K562 (cell line): Measurements from ENCODE around the gene PSPC1. TPM values are rescaled to one million over a fixed set of nuclear protein-coding genes. Genes with fewer than 3 reads are reported as not detected.
"Not testable (repeated sequence)": the region's sequence is repeated elsewhere in the genome, so short reads cannot be mapped to it uniquely, and the experiment has no call there.

Source experiments
- ATAC-seq: fragments of 200-7000 bp; cut with Tn5 transposase; 3 replicates; pipeline ENCODE4 v1.9.1; 2020; ENCODE audit warnings: moderate library complexity
- Bru-seq: library from RNA; stranded (reverse); fragments of 400-500 nt; gene quantifications from one replicate; lab custom pipeline; 2021; lab: Mats Ljungman, UMichigan
- BruChase-seq, 2 experiments: library from RNA; stranded (reverse); fragments of 400-500 nt; gene quantifications; one replicate each; lab custom pipeline; 2021; lab: Mats Ljungman, UMichigan
- BruUV-seq: library from RNA; stranded (reverse); fragments of 400-500 nt; replicated peaks from 2 replicates; lab custom pipeline; 2021; lab: Mats Ljungman, UMichigan
- CTCF ChIA-PET: fragments of 300-600 bp; formaldehyde crosslinking; extraction: SDS; loops from one replicate; lab custom pipeline; 2021; ENCODE audit warnings: low intra/inter-chr PET ratio; lab: Yijun Ruan, JAX
- POLR2A ChIA-PET: fragments of 300-600, 350-650 bp; sonication (Branson Sonifier 250); formaldehyde crosslinking; extraction: SDS; loops from one replicate; lab custom pipeline; 2021; ENCODE audit warnings: antibody characterized with exemption, inconsistent platforms; lab: Yijun Ruan, JAX
- DNase-seq, 4 experiments: peaks; one replicate each; pipeline versions ENCODE4 v3.0.0 to v3.0.0-alpha.2; 2011 to 2018; ENCODE audit warnings: low spot score in 3 of 4, mixed read lengths in 3 of 4; ENCODE audit errors: extremely low read depth in 1 of 4
- FAIRE-seq: peaks from 2 replicates; lab custom pipeline; 2011; peaks lifted over from hg19 to GRCh38; lab: Jason Lieb, UNC
- H2AFZ ChIP-seq: 2 replicates; pipeline ENCODE4 v1.6.0; 2011; ENCODE audit warnings: low read depth, low read length, control low read depth, inconsistent platforms
- H3K27ac ChIP-seq: fragments of 200-600 bp; 3 replicates; pipeline ENCODE4 v1.8.0; 2011; ENCODE audit warnings: low read depth, mild to moderate bottlenecking, control low read depth, inconsistent platforms, low read length, moderate library complexity, mixed read lengths; ENCODE audit errors: extremely low read depth
- H3K27me3 ChIP-seq, 2 experiments: fragments of 300-600 bp in 1 of 2; 2 replicates in 1 of 2; 3 replicates in 1 of 2; pipeline versions ENCODE4 v1.6.0 to v1.8.0; 2011; ENCODE audit warnings: inconsistent platforms in 2 of 2, low read length in 2 of 2, mild to moderate bottlenecking in 1 of 2, mixed read lengths in 1 of 2, moderate library complexity in 1 of 2; ENCODE audit not compliant: control insufficient read depth in 2 of 2, insufficient read depth in 2 of 2
- H3K36me3 ChIP-seq: fragments of 300-600 bp; 3 replicates; pipeline ENCODE4 v1.8.0; 2011; ENCODE audit warnings: mild to moderate bottlenecking, low read length, inconsistent platforms; ENCODE audit not compliant: control insufficient read depth, insufficient read depth
- H3K4me1 ChIP-seq, 2 experiments: fragments of 200-600 bp in 1 of 2; replicated peaks in 1 of 2; 2 replicates in 1 of 2; 3 replicates in 1 of 2; pipeline versions ENCODE4 v1.5.1 to v1.8.0; 2011; ENCODE audit warnings: inconsistent platforms in 2 of 2, low read length in 2 of 2, mild to moderate bottlenecking in 1 of 2, mixed read lengths in 1 of 2, moderate library complexity in 1 of 2; ENCODE audit not compliant: control insufficient read depth in 2 of 2, insufficient read depth in 2 of 2
- H3K4me2 ChIP-seq: 2 replicates; pipeline ENCODE4 v1.6.1; 2011; ENCODE audit warnings: low read length, control low read depth, inconsistent platforms, mixed read lengths; ENCODE audit not compliant: insufficient read depth
- H3K4me3 ChIP-seq: fragments of 200-600 bp; sonication (generic), shearing (Covaris generic); 2 replicates; pipeline ENCODE4 v1.5.1; 2016; ENCODE audit warnings: control low read depth, inconsistent platforms
- H3K79me2 ChIP-seq: fragments of 200-600 bp; 3 replicates; pipeline ENCODE4 v1.8.0; 2011; ENCODE audit warnings: low read length, inconsistent platforms; ENCODE audit not compliant: control insufficient read depth, insufficient read depth
- H3K9ac ChIP-seq, 2 experiments: 2 replicates each; pipeline versions ENCODE4 v1.6.0 to v1.6.1; 2011; ENCODE audit warnings: low read depth in 2 of 2, low read length in 2 of 2, control low read depth in 1 of 2, inconsistent platforms in 1 of 2, mild to moderate bottlenecking in 1 of 2, mixed read lengths in 1 of 2; ENCODE audit not compliant: insufficient read depth in 1 of 2
- H3K9me1 ChIP-seq: one replicate; pipeline ENCODE4 v1.6.0; 2011; ENCODE audit warnings: inconsistent platforms, mild to moderate bottlenecking, low read length, moderate library complexity; ENCODE audit not compliant: control insufficient read depth, insufficient read depth
- H3K9me3 ChIP-seq: replicated peaks from 2 replicates; pipeline ENCODE4 v1.5.1; 2011; ENCODE audit warnings: low read depth, low read length, inconsistent platforms; ENCODE audit not compliant: control insufficient read depth, insufficient read depth
- H4K20me1 ChIP-seq: replicated peaks from 2 replicates; pipeline ENCODE4 v1.6.1; 2011; ENCODE audit warnings: low read length, inconsistent platforms, mixed read lengths; ENCODE audit not compliant: control insufficient read depth, insufficient read depth
- ARID1B ChIP-seq: fragments of 450-650 bp; IDR thresholded peaks from 2 replicates; pipeline ENCODE4 v1.6.1; 2016; ENCODE audit warnings: antibody characterized with exemption, mild to moderate bottlenecking, inconsistent platforms
- GATA2 ChIP-seq: sonication (generic); formaldehyde crosslinking; IDR thresholded peaks from 2 replicates; pipeline ENCODE4 v1.4.0; 2020; ENCODE audit warnings: mild to moderate bottlenecking, missing genetic modification reagents
- MYBL2 ChIP-seq, 2 experiments: fragments of 450-650 bp in 1 of 2; sonication (generic) in 1 of 2; formaldehyde crosslinking in 1 of 2; IDR thresholded peaks; 2 replicates each; pipeline versions ENCODE4 v1.6.1 to v1.8.1; 2017 to 2022; ENCODE audit warnings: borderline replicate concordance in 1 of 2, inconsistent platforms in 1 of 2, low read depth in 1 of 2, mild to moderate bottlenecking in 1 of 2, missing genetic modification reagents in 1 of 2, moderate library complexity in 1 of 2
- PHB2 ChIP-seq: fragments of 450-650 bp; IDR thresholded peaks from 2 replicates; pipeline ENCODE4 v1.6.1; 2017; ENCODE audit warnings: low read depth
- WGBS: fragments of 100-300 bp; shearing (Covaris generic); methylation state at CpG from one replicate; pipeline ENCODE4 v1.1.6; 2016; ENCODE audit warnings: low coverage, mixed read lengths; ENCODE audit not compliant: insufficient coverage; ENCODE audit errors: missing lambda C conversion rate; 5-methylcytosine and 5-hydroxymethylcytosine counted together
- in situ Hi-C: fragments of 300-500 bp; cut with MboI; formaldehyde crosslinking; loops from 4 replicates; pipeline ENCODE4 v1.15.0; 2018; ENCODE audit warnings: inconsistent platforms, mixed read lengths
- intact Hi-C: fragments of 100-400 bp; cut with micrococcal nuclease; formaldehyde crosslinking; loops from 2 replicates; pipeline ENCODE4 v1.14.2; 2022
- long read RNA-seq, 3 experiments: library from polyadenylated mRNA in 2 of 3; library from RNA in 1 of 3; unstranded in 2 of 3; stranded (forward) in 1 of 3; transcript quantifications; one replicate each; pipeline ENCODE4 v2.0.0, GENCODE V29; 2019 to 2022
- polyA minus RNA-seq, 3 experiments: library from RNA; depleted of rRNA, polyadenylated mRNA; stranded (reverse); fragments of >200 nt; gene quantifications; 2 replicates each; pipeline ENCODE4 v1.2.3, GENCODE V29; 2011
- polyA plus RNA-seq, 8 experiments: library from polyadenylated mRNA; depleted of rRNA in 4 of 8; stranded (reverse) in 5 of 8; unstranded in 3 of 8; fragments of >200 nt; fragmentation: Nextera tagmentation in 2 of 8; fragmentation: Illumina TruSeq in 1 of 8; extraction: Ambion mirVana in 2 of 8; extraction: Trizol in 1 of 8; gene quantifications; 2 replicates each; pipeline versions ENCODE4 v1.2.1 to v1.2.3, GENCODE V29; 2011 to 2014; ENCODE audit warnings: inconsistent platforms in 1 of 8, missing spikeins in 1 of 8
- total RNA-seq, 7 experiments: library from RNA; depleted of rRNA in 6 of 7; stranded (reverse); fragments of >200 nt in 6 of 7; fragmentation: Illumina TruSeq in 2 of 7; extraction: Trizol in 2 of 7; gene quantifications; 2 replicates each; pipeline versions ENCODE4 v1.2.1 to v1.2.3, GENCODE V29; 2011 to 2021; ENCODE audit warnings: low replicate concordance in 1 of 7

PSPC1 gene
- total RNA-seq (2011; cell fraction: chromatin; rRNA removed; ENCODE audit: low replicate concordance): 97.2 and 121 TPM in 2 replicates
- total RNA-seq (2011; cell fraction: nucleolus; rRNA removed): 69.0 and 72.8 TPM in 2 replicates
- total RNA-seq (2011; cell fraction: nucleoplasm; rRNA removed): 76.2 and 81.0 TPM in 2 replicates
- total RNA-seq (2014; rRNA removed): 50.8 and 60.4 TPM in 2 replicates
- 44.5 and 46.9 TPM in 2 replicates for total RNA-seq (2014; rRNA removed; fragmentation: Illumina TruSeq; extraction: Trizol)
- 39.9 and 41.2 TPM in 2 replicates for total RNA-seq (2015; rRNA removed; fragmentation: Illumina TruSeq; extraction: Trizol)
- total RNA-seq (2021): 42.9 and 44.8 TPM in 2 replicates
- polyA plus RNA-seq (2011; rRNA removed): 34.4 and 42.4 TPM in 2 replicates
- polyA plus RNA-seq (2011; cell fraction: cytosol; rRNA removed): 23.1 and 27.9 TPM in 2 replicates
- 29.8 and 32.6 TPM in 2 replicates for polyA plus RNA-seq (2011; cell fraction: nucleus; rRNA removed)
- 30.5 and 37.2 TPM in 2 replicates for polyA plus RNA-seq (2012)
- polyA plus RNA-seq (2014; fragmentation: Illumina TruSeq; extraction: Trizol): 41.3 and 42.4 TPM in 2 replicates
- 1 to 10 TPM; 8.6 to 9.1 TPM for polyA plus RNA-seq (2014; fragmentation: Nextera tagmentation; extraction: Ambion mirVana)
- polyA plus RNA-seq (2014; rRNA removed): 57.5 and 60.2 TPM in 2 replicates
- 63.3 and 81.7 TPM in 2 replicates for polyA minus RNA-seq (2011; rRNA and poly(A)+ RNA removed)
- 22.8 and 24.1 TPM in 2 replicates for polyA minus RNA-seq (2011; cell fraction: cytosol; rRNA and poly(A)+ RNA removed)
- polyA minus RNA-seq (2011; cell fraction: nucleus; rRNA and poly(A)+ RNA removed): 49.9 and 66.1 TPM in 2 replicates
- percentile 82 among the genes with signal in this experiment for Bru-seq, nascent RNA
- percentile 88 among the genes with signal in this experiment for BruChase-seq, experiment 1, labeled RNA remaining after a 2-hour chase
- BruChase-seq, experiment 2, labeled RNA remaining after a 6-hour chase: percentile 88 among the genes with signal in this experiment
- long read RNA-seq, experiment 1, transcript PSPC1-206 (10 exons, 2,013 nt): minor isoform, 11 of 166 reads
- long read RNA-seq, experiment 1, transcript PSPC1-204 (8 exons, 1,709 nt): minor isoform, 5 of 166 reads
- long read RNA-seq, experiment 1, transcript PSPC1-203 (8 exons, 1,647 nt): minor isoform, 12 of 166 reads
- long read RNA-seq, experiment 1, transcript PSPC1-201 (9 exons, 2,407 nt): major isoform, 113 of 166 reads
- long read RNA-seq, experiment 1, partial matches to known transcripts: 9 of 166 reads
- long read RNA-seq, experiment 1, other reads (novel, unspliced or antisense): 16 of 166 reads
- long read RNA-seq, experiment 2, transcript PSPC1-201 (9 exons, 2,407 nt): major isoform, 8 of 31 reads
- long read RNA-seq, experiment 2, transcript PSPC1-203 (8 exons, 1,647 nt): minor isoform, 5 of 31 reads
- long read RNA-seq, experiment 2, partial matches to known transcripts: 7 of 31 reads
- long read RNA-seq, experiment 2, other reads (novel, unspliced or antisense): 9 of 31 reads
- long read RNA-seq, experiment 3, transcript PSPC1-201 (9 exons, 2,407 nt): major isoform, 22 of 38 reads
- long read RNA-seq, experiment 3, partial matches to known transcripts: 4 of 38 reads
- long read RNA-seq, experiment 3, other reads (novel, unspliced or antisense): 4 of 38 reads

GRCh38 chr13:19782727-19783682, at the start of gene PSPC1:
PSPC1 (minus strand) TSS chr13:19782945; CDS start chr13:19782757, 188 bp downstream.
- Histone ChIP-seq H2AFZ (peak within 1 kb of the TSS; percentile 93), H3K4me2 (peak within 1 kb of the TSS; percentile 87), H3K79me2 (peaks cover 24% of the 10 kb centered on the region), H3K27ac (peak within 1 kb of the TSS; percentile 95), H3K4me3 (peak within 1 kb of the TSS; percentile 90), H3K9ac (peak within 1 kb of the TSS; percentile 94 to 95)
- BruUV-seq: TSS peak; percentile 97
- H3K9me3 ChIP-seq; H3K4me1 ChIP-seq; in situ Hi-C loops; H4K20me1 ChIP-seq; H3K27me3 ChIP-seq; H3K9me1 ChIP-seq; H3K36me3 ChIP-seq; CTCF ChIA-PET; TF ChIP-seq MYBL2 (CRISPR knock-in tag; IDR thresholded peaks at IDR 0.05; ENCODE audit: borderline replicate concordance): not testable (repeated sequence)
- ATAC-seq: peak; percentile 91
- FAIRE-seq: peak; percentile 96
- WGBS: 18% methylated on average over 40 of the region's 50 CpGs
- POLR2A ChIA-PET: interaction anchor here (0.6 to 1.7 kb wide), 5 partner anchors 8 to 31 kb away, joined by 3 to 11 read pairs (median 3); no protein-coding TSS in a partner anchor
- DNase-seq: peak; percentile 91 to 93 (median 92)
- intact Hi-C loops: loop anchor here (10.0 kb wide), 1 partner anchor 82 kb away; the partner anchor contains the start of gene ZMYM5
- TF ChIP-seq GATA2 (CRISPR knock-in tag) (peak; percentile 75), PHB2 (peak; percentile 18; the same call in 1 of the 2 replicates), ARID1B (peak; percentile 42), MYBL2 (IDR thresholded peaks at IDR 0.05; ENCODE audit: low read depth) (peak; percentile 88)
